GM23338 (cell line): ENCODE measurements around the gene FHIT.

Experiments
- EZH2 ChIP-seq: fragments of 200-600 bp; sonication (generic); IDR thresholded peaks from one replicate; pipeline ENCODE4 v1.8.0; 2017; ENCODE audit warnings: antibody characterized with exemption, mild to moderate bottlenecking, low read depth; ENCODE audit not compliant: unreplicated experiment
- POLR2AphosphoS5 ChIP-seq: IDR thresholded peaks from 2 replicates; pipeline ENCODE4 v1.6.1; 2016; ENCODE audit warnings: antibody characterized with exemption, low read depth
- TF ChIP-seq, protein P1 (sequence below), 2 experiments: fragments of 200-600 bp in 1 of 2; sonication (generic) in 1 of 2; conservative IDR thresholded peaks; 2 replicates each; pipeline versions ENCODE4 v1.5.1 to v1.6.1; 2016 to 2017; ENCODE audit warnings: antibody characterized with exemption in 2 of 2, low read depth in 2 of 2, mild to moderate bottlenecking in 2 of 2, moderate library complexity in 1 of 2

DNA sequence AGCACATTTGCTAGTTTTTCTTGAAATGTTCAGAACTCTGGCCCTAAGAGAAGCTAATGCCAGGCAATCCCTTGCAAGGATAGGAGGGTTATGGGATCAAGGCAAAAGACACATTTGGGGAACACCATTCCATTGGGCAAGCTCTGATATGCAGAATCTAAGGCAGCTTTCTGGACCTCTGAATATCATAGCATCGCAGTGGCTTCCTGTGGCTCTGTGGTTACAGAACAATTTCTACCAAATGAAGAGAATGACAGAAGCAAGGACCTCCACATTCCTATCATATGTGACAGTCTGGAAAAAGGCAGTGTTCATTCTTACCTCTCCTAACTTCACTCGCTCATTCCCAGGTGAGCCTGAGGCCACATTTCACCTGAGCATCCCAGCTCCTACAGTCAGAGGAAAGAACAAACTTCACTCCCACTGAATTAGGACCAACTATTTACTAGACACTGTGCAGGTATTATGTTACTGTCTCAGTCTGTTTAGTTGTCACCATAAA, 1365.3 kb downstream of the FHIT start:
- TF ChIP-seq, protein P1, sequence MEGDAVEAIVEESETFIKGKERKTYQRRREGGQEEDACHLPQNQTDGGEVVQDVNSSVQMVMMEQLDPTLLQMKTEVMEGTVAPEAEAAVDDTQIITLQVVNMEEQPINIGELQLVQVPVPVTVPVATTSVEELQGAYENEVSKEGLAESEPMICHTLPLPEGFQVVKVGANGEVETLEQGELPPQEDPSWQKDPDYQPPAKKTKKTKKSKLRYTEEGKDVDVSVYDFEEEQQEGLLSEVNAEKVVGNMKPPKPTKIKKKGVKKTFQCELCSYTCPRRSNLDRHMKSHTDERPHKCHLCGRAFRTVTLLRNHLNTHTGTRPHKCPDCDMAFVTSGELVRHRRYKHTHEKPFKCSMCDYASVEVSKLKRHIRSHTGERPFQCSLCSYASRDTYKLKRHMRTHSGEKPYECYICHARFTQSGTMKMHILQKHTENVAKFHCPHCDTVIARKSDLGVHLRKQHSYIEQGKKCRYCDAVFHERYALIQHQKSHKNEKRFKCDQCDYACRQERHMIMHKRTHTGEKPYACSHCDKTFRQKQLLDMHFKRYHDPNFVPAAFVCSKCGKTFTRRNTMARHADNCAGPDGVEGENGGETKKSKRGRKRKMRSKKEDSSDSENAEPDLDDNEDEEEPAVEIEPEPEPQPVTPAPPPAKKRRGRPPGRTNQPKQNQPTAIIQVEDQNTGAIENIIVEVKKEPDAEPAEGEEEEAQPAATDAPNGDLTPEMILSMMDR (conservative IDR thresholded peaks at IDR 0.05; ENCODE audit: low read depth in 2 of 2): no peak
- TF ChIP-seq POLR2AphosphoS5 (no peak), EZH2 (no peak)
